Measurements from ENCODE around the gene RINL.

Gene RINL

DNA sequence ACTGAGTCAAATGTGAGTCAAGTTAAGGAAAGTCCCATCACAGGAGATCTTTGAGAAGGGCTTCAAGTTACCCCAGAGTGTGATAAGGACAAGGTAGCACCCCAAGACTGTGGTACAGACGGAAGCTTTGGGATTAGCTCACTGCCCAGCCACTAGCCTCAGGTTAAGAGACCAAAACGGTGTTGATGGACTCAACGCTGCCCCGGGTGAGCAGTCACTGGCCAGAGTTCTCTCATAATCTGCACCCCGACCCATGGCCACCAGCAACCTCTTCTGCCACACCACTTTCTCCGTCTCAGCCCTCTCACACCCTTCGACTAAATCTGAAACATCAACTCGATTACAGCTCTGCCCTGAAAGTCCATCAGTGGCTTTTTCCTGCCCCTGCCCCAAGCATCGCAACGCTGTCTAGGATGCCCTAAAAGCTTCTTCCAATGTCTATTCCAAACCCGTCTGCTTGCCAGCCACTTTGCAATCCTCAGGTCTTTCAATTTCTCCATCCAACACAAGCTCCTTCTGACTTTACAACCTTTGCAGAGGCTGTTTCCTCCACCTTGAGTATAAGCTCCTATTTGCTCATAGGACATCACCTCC, 33.9 kb downstream of the RINL start:
- H3K27ac Mint-ChIP-seq, result peak overlapping the region; percentile 90
- H3K9me3 Mint-ChIP-seq, result no peaks in the 10 kb centered on the region
- DNase-seq, result no peak
- H3K4me3 Mint-ChIP-seq, result peak overlapping the region; percentile 9
- peaks cover 83% of the 10 kb centered on the region for H3K4me1 Mint-ChIP-seq
- CTCF ChIA-PET, result interaction anchor here (1.8 kb wide), 1 partner anchor 44 kb away, joined by 4 read pairs; no protein-coding TSS in a partner anchor
- H3K27me3 Mint-ChIP-seq, result peaks cover 4% of the 10 kb centered on the region
- H3K36me3 Mint-ChIP-seq, result peaks cover 86% of the 10 kb centered on the region

- peaks cover 4% of the 10 kb centered on the region for H3K27me3 Mint-ChIP-seq
- CTCF ChIA-PET, result interaction anchor here (0.7 to 1.8 kb wide), 2 partner anchors 45 to 86 kb away, joined by 3 to 4 read pairs; no protein-coding TSS in a partner anchor
- H3K27ac Mint-ChIP-seq, result peak overlapping the region; percentile 90
- peaks cover 86% of the 10 kb centered on the region for H3K36me3 Mint-ChIP-seq
- no peak for DNase-seq
- peak overlapping the region; percentile 5 for H3K4me3 Mint-ChIP-seq
- H3K9me3 Mint-ChIP-seq, result no peaks in the 10 kb centered on the region
- peaks cover 78% of the 10 kb centered on the region for H3K4me1 Mint-ChIP-seq
Observed at GRCh38 chr19:38843175-38843758, 34.8 kb downstream of the RINL start.

GRCh38 chr19:38842439-38843174, 35.5 kb downstream of the RINL start:
- Mint-ChIP-seq H3K27me3 (peaks cover 4% of the 10 kb centered on the region), H3K4me1 (peaks cover 72% of the 10 kb centered on the region), H3K27ac (peak overlapping the region; percentile 90), H3K4me3 (peak overlapping the region; percentile 61), H3K36me3 (peaks cover 85% of the 10 kb centered on the region), H3K9me3 (no peaks in the 10 kb centered on the region)
- CTCF ChIA-PET, result interaction anchor here (0.8 to 1.5 kb wide), 9 partner anchors 11 to 440 kb away, joined by 3 to 5 read pairs (median 3); partner anchors contain the start of genes ECH1 and FAM98C
- DNase-seq, result peak; percentile 84

- CTCF ChIA-PET, result interaction anchor here (0.8 to 1.5 kb wide), 9 partner anchors 10 to 439 kb away, joined by 3 to 5 read pairs (median 3); partner anchors contain the start of genes ECH1 and FAM98C
- DNase-seq, result peak; percentile 70
- Mint-ChIP-seq H3K4me1 (peaks cover 66% of the 10 kb centered on the region), H3K9me3 (no peaks in the 10 kb centered on the region), H3K27me3 (peaks cover 4% of the 10 kb centered on the region), H3K27ac (peak overlapping the region; percentile 90), H3K4me3 (peak overlapping the region; percentile 61), H3K36me3 (peaks cover 85% of the 10 kb centered on the region)
Observed at GRCh38 chr19:38841787-38842438, 36.2 kb downstream of the RINL start.

DNA sequence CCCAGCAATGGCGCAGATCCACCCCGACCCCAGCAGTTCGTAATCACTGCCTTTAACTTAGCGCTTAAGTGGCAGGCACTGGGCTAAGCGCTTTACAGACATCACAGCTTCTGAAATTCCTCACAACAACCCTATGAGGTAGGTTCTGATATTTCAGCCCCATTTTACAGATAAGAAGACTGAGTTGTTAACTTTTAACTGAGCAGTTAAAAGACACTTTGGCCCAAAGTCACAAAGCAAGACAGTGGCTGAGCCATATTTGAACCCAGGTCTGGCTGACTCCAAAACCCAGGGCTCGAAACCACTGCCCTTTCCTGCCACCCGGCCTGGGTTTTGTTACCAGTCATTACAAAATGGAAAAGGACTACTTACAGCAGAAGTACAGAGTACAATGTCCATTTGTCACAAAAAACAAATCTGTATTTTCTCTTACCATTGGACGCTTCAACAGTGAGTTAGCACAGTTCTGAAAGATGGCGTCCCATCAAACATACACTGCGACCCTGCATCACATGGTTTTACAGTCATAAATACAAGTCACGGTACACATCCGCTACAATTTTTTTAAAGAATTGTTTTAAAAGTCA, 36.8 kb downstream of the RINL start:
- DNase-seq, result no peak
- H3K27me3 Mint-ChIP-seq, result peaks cover 4% of the 10 kb centered on the region
- CTCF ChIA-PET, result interaction anchor here (1.5 kb wide), 1 partner anchor 72 kb away, joined by 4 read pairs; no protein-coding TSS in a partner anchor
- peaks cover 86% of the 10 kb centered on the region for H3K36me3 Mint-ChIP-seq
- H3K27ac Mint-ChIP-seq, result peak overlapping the region; percentile 90
- H3K4me1 Mint-ChIP-seq, result peaks cover 65% of the 10 kb centered on the region
- peak overlapping the region; percentile 61 for H3K4me3 Mint-ChIP-seq
- H3K9me3 Mint-ChIP-seq, result no peaks in the 10 kb centered on the region

DNA sequence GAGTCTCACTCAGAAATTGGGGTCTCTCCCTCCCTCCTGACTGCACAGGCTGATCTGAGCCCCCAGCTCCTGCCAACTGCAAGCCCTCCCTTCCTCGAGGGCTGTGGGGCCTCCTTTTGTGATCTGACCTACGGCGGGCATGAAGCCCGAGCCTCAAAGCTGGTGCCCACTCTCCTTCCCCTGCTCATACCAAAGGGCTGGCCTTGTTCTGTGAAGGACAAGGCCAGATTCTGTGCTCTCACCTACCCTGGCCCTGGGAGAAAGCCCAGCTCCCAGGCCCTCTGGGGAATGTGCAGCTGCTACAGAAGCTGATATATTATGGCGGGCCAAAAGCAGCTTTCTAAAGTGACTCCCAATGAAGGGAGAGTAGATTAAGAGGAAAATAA, 37.5 kb downstream of the RINL start:
- DNase-seq, result no peak
- peaks cover 58% of the 10 kb centered on the region for H3K4me1 Mint-ChIP-seq
- CTCF ChIA-PET, result no interaction called here
- H3K27me3 Mint-ChIP-seq, result peaks cover 4% of the 10 kb centered on the region
- no peak overlapping the region for H3K4me3 Mint-ChIP-seq
- H3K9me3 Mint-ChIP-seq, result no peaks in the 10 kb centered on the region
- H3K27ac Mint-ChIP-seq, result no peak overlapping the region
- peaks cover 85% of the 10 kb centered on the region for H3K36me3 Mint-ChIP-seq

GRCh38 chr19:38839816-38840582, 38.1 kb downstream of the RINL start:
- DNase-seq, result no peak
- no peak overlapping the region for H3K4me3 Mint-ChIP-seq
- CTCF ChIA-PET, result no interaction called here
- peaks cover 84% of the 10 kb centered on the region for H3K36me3 Mint-ChIP-seq
- peak overlapping the region; percentile 45 for H3K27ac Mint-ChIP-seq
- peaks cover 53% of the 10 kb centered on the region for H3K4me1 Mint-ChIP-seq
- no peaks in the 10 kb centered on the region for H3K9me3 Mint-ChIP-seq
- H3K27me3 Mint-ChIP-seq, result peaks cover 4% of the 10 kb centered on the region

DNA sequence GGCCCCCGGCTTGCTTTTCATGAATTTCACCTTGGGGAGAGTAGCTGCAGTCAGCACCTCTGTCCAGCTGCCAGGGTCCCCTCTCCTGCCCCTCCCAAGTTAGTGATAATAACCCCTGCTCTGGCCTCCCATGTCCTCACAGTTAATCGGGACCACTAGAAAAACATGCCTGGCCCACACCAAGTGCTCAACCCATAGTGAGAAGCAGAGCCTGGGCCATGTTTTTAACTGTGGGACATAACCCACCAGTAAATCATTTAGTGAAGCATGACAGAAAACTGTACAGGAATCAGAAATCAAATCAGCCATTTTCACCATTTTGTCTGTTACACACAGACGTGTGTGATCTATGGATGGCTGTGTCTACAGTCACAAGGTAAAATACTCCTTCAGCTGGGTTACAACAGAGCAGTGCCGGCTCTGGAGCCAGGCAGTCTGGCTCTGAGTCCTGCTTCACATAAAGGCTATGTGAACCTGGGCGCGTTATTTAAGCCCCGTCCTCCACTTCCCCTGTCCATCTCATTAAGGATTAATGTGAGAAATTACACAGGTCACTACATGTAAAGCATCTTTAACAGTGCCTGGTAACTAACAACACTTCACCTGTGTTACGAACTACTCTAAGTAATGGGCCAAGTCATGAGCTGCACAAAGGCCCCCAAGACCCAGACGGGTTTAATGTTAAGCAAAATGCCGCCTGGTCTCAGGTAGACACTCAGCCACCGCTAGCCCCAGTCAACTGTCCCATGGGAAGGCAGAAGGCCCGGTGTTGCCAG, 38.9 kb downstream of the RINL start:
- Mint-ChIP-seq H3K27ac (no peak overlapping the region), H3K4me1 (peaks cover 47% of the 10 kb centered on the region), H3K4me3 (no peak overlapping the region), H3K36me3 (peaks cover 80% of the 10 kb centered on the region), H3K9me3 (no peaks in the 10 kb centered on the region), H3K27me3 (peaks cover 4% of the 10 kb centered on the region)
- CTCF ChIA-PET, result no interaction called here
- no peak for DNase-seq

DNA sequence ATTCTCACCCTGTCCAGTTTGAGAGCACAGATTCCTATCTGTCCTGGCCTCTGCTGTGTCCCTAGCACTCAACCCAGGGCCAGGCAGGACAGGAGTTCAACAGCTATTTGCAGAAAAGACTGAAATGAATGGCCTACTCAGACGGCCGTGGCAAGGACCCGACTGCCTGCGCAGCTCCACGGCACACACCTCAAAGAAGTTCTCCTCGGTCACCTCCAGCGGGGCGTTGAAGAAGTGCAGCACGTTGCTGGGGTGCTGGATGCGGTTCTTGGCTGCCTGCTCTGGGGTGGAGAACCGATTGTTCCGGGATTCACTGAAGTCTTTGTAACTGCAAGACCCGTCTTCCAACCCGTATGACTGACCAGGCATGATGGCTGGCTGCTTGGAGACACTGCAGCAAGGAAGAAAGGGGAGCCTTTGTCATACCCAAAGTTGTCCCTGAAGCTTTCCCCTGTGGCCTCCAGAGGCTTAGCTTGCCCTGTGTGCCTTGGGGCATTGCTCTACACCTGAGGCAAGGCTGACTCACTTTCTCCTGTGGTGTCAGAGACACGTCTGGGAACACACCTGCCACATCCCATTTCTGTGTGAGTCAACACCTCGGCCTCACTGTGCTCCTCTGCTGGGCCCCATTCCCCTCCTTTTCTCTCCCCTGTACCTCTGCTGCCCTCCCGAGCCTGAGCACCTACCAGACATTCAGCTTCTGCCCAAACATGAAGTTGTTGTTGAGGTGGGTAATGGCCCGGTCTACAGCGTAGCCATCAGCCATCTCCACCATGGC, 39.7 kb downstream of the RINL start:
- no peak overlapping the region for H3K4me3 Mint-ChIP-seq
- CTCF ChIA-PET, result interaction anchor here (0.9 kb wide), 1 partner anchor 21 kb away, joined by 3 read pairs; no protein-coding TSS in a partner anchor
- peak; percentile 31 for DNase-seq

DNA sequence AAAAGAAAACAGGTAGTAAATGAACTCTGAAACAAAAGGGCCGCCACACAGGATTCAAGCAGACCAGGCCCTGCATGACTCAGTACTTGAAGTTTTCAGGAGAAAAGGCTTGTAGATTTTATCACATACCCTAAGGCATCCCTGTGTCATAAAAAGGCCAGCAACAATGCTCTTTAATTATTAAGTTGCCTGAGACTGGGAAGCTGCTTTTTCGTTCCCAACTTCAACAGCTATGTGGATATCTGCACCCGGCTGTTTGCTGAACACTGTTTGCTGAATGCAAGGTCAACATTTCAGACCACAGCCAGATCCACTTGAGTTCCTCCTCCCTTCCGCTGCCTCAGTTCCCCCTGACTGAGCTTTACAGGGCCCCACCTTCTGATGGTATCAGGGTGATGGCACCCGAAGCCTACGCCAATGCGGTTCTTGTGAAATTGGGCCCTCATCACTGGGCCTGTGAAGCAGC, 40.4 kb downstream of the RINL start:
- peaks cover 41% of the 10 kb centered on the region for H3K4me1 Mint-ChIP-seq
- no peak for DNase-seq
- H3K27me3 Mint-ChIP-seq, result peaks cover 4% of the 10 kb centered on the region
- CTCF ChIA-PET, result interaction anchor here (0.9 kb wide), 1 partner anchor 20 kb away, joined by 3 read pairs; no protein-coding TSS in a partner anchor
- peaks cover 68% of the 10 kb centered on the region for H3K36me3 Mint-ChIP-seq
- H3K4me3 Mint-ChIP-seq, result no peak overlapping the region
- H3K27ac Mint-ChIP-seq, result no peak overlapping the region
- H3K9me3 Mint-ChIP-seq, result no peaks in the 10 kb centered on the region

More for the DNA sequence above, 39.7 kb downstream of the RINL start:
- Mint-ChIP-seq H3K27ac (no peak overlapping the region), H3K9me3 (no peaks in the 10 kb centered on the region), H3K27me3 (peaks cover 4% of the 10 kb centered on the region), H3K36me3 (peaks cover 72% of the 10 kb centered on the region), H3K4me1 (peaks cover 43% of the 10 kb centered on the region)

DNA sequence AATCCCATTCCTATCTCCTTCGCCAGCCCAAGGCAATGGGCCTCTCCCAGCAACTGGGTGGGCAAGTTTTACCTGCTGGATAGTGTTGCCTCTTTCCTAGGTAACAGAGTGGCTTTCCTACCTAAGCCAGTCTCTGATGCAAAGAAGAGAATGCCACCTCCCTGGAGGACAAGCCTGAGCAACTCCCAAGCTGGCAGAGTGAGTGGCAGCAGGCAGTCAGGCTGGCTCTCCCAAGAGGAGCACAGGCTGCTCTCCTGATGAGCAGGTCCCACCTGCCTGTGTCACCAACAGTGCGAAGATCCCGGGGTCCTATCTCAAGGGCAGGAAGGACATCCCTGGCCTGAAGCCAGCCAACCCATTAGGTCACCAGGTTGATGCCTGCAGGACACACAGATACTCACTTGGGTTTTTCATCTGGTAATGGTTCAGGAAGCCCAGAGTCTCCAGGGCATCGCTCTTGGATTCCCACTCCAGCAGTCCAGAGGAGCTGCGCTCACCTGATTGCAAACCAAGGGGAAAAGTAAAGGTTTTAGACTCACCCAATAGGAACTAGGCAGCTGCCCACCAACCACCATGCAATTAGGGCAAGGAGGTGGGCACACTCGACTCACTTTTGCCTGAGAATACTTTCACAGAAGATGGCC, 41.0 kb downstream of the RINL start:
- peaks cover 64% of the 10 kb centered on the region for H3K36me3 Mint-ChIP-seq
- H3K4me1 Mint-ChIP-seq, result peaks cover 38% of the 10 kb centered on the region
- H3K9me3 Mint-ChIP-seq, result no peaks in the 10 kb centered on the region
- CTCF ChIA-PET, result interaction anchor here (0.9 kb wide), 1 partner anchor 19 kb away, joined by 3 read pairs; no protein-coding TSS in a partner anchor
- no peak overlapping the region for H3K4me3 Mint-ChIP-seq
- DNase-seq, result no peak
- H3K27ac Mint-ChIP-seq, result no peak overlapping the region
- peaks cover 4% of the 10 kb centered on the region for H3K27me3 Mint-ChIP-seq
